ENCODE measurements around the gene LPCAT2. TPM values are rescaled to one million over a fixed set of nuclear protein-coding genes. Genes with fewer than 3 reads are reported as not detected.

Gene LPCAT2
- total and polyA plus RNA-seq, 2 of the 8 experiments (the other 6 are each of a cell fraction or from before 2014, with no cell fraction given) = 2.2 to 10.6 TPM

DNA sequence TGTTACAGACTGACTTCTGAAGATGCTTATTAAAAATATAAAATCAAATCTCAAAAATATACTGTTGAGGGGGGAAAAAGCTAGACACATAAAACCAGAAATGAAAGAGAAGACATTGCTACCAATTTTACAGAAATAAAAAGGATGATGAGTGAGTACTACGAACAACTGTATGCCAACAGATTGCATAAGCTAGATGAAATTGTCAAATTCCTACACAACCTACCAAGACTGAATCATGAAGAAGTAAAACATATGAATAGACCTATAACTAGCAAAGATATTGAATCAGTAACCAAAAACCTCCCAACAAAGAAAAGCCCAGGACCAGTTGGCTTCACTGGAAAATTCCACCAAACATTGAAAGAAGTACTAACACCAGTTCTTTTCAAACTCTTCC, 54.1 kb downstream of the LPCAT2 start (continued):
- TF ChIP-seq, protein P1, sequence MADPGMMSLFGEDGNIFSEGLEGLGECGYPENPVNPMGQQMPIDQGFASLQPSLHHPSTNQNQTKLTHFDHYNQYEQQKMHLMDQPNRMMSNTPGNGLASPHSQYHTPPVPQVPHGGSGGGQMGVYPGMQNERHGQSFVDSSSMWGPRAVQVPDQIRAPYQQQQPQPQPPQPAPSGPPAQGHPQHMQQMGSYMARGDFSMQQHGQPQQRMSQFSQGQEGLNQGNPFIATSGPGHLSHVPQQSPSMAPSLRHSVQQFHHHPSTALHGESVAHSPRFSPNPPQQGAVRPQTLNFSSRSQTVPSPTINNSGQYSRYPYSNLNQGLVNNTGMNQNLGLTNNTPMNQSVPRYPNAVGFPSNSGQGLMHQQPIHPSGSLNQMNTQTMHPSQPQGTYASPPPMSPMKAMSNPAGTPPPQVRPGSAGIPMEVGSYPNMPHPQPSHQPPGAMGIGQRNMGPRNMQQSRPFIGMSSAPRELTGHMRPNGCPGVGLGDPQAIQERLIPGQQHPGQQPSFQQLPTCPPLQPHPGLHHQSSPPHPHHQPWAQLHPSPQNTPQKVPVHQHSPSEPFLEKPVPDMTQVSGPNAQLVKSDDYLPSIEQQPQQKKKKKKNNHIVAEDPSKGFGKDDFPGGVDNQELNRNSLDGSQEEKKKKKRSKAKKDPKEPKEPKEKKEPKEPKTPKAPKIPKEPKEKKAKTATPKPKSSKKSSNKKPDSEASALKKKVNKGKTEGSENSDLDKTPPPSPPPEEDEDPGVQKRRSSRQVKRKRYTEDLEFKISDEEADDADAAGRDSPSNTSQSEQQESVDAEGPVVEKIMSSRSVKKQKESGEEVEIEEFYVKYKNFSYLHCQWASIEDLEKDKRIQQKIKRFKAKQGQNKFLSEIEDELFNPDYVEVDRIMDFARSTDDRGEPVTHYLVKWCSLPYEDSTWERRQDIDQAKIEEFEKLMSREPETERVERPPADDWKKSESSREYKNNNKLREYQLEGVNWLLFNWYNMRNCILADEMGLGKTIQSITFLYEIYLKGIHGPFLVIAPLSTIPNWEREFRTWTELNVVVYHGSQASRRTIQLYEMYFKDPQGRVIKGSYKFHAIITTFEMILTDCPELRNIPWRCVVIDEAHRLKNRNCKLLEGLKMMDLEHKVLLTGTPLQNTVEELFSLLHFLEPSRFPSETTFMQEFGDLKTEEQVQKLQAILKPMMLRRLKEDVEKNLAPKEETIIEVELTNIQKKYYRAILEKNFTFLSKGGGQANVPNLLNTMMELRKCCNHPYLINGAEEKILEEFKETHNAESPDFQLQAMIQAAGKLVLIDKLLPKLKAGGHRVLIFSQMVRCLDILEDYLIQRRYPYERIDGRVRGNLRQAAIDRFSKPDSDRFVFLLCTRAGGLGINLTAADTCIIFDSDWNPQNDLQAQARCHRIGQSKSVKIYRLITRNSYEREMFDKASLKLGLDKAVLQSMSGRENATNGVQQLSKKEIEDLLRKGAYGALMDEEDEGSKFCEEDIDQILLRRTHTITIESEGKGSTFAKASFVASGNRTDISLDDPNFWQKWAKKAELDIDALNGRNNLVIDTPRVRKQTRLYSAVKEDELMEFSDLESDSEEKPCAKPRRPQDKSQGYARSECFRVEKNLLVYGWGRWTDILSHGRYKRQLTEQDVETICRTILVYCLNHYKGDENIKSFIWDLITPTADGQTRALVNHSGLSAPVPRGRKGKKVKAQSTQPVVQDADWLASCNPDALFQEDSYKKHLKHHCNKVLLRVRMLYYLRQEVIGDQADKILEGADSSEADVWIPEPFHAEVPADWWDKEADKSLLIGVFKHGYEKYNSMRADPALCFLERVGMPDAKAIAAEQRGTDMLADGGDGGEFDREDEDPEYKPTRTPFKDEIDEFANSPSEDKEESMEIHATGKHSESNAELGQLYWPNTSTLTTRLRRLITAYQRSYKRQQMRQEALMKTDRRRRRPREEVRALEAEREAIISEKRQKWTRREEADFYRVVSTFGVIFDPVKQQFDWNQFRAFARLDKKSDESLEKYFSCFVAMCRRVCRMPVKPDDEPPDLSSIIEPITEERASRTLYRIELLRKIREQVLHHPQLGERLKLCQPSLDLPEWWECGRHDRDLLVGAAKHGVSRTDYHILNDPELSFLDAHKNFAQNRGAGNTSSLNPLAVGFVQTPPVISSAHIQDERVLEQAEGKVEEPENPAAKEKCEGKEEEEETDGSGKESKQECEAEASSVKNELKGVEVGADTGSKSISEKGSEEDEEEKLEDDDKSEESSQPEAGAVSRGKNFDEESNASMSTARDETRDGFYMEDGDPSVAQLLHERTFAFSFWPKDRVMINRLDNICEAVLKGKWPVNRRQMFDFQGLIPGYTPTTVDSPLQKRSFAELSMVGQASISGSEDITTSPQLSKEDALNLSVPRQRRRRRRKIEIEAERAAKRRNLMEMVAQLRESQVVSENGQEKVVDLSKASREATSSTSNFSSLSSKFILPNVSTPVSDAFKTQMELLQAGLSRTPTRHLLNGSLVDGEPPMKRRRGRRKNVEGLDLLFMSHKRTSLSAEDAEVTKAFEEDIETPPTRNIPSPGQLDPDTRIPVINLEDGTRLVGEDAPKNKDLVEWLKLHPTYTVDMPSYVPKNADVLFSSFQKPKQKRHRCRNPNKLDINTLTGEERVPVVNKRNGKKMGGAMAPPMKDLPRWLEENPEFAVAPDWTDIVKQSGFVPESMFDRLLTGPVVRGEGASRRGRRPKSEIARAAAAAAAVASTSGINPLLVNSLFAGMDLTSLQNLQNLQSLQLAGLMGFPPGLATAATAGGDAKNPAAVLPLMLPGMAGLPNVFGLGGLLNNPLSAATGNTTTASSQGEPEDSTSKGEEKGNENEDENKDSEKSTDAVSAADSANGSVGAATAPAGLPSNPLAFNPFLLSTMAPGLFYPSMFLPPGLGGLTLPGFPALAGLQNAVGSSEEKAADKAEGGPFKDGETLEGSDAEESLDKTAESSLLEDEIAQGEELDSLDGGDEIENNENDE (IDR thresholded peaks at IDR 0.05; ENCODE audit: insufficient replicate concordance, low read length) = no peak
- TF ChIP-seq POLR2AphosphoS5 (IDR thresholded peaks at IDR 0.05; ENCODE audit: low read depth, low read length) = no peak
- no peak for TF ChIP-seq BRCA1 (IDR thresholded peaks at IDR 0.05; ENCODE audit: low read depth, low read length)
- no peak for TF ChIP-seq CEBPB (IDR thresholded peaks at IDR 0.05; ENCODE audit: low read depth, low read length)
